Motor neuron (in vitro differentiated cells): ENCODE data around the gene PDE4B. TPM values are rescaled to one million over a fixed set of nuclear protein-coding genes. Genes with fewer than 3 reads are reported as not detected.
A peak's percentile ranks its signal among the peaks of the same experiment; 100 is the strongest.

ENCODE experiments used
- ATAC-seq, 8 experiments: fragments of 200-7000 bp; cut with Tn5 transposase; replicated peaks in 6 of 8; 2 replicates each; pipeline ENCODE4 v1.8.0; 2021; ENCODE audit warnings: mild to moderate bottlenecking in 8 of 8, moderate library complexity in 8 of 8
- H3K27ac ChIP-seq, 2 donors: fragments of 250-450 bp; sonication (Bioruptor Pico); 2 replicates each; pipeline ENCODE4 v1.9.0; 2021; ENCODE audit warnings: antibody characterized with exemption in 2 of 2, mild to moderate bottlenecking in 2 of 2, moderate library complexity in 1 of 2
- H3K4me1 ChIP-seq, 2 donors: fragments of 250-450 bp; sonication (Bioruptor Pico); replicated peaks in 1 of 2; 2 replicates each; pipeline ENCODE4 v1.6.1; 2021; ENCODE audit warnings: antibody characterized with exemption in 2 of 2, mild to moderate bottlenecking in 2 of 2, moderate library complexity in 1 of 2
- H3K4me3 ChIP-seq, 5 donors: fragments of 250-450 bp; sonication (Bioruptor Pico); 2 replicates each; pipeline ENCODE4 v1.9.0; 2021; ENCODE audit warnings: antibody characterized with exemption in 5 of 5, mild to moderate bottlenecking in 5 of 5, moderate library complexity in 4 of 5
- WGBS, 10 experiments: fragments of 450-650 bp; shearing (Covaris generic); methylation state at CpG; one replicate each; pipeline ENCODE4 v1.0.0; 2022; 5-methylcytosine and 5-hydroxymethylcytosine counted together
- in situ Hi-C, 9 experiments: fragments of 400-800 bp; cut with MboI; loops; one replicate each; pipeline ENCODE4 v1.15.0; 2021; ENCODE audit warnings: low sequenced_read_pairs in 9 of 9, low pct_unique_long_range_greater_than_20kb in 2 of 9; ENCODE audit not compliant: unreplicated experiment in 9 of 9
- total RNA-seq, 8 experiments: library from RNA; unstranded; fragments of 300-600 nt; gene quantifications; 2 replicates each; pipeline versions ENCODE4 v1.2.3 to v1.2.4, GENCODE V29; 2022

Gene PDE4B
- total RNA-seq, 8 experiments from 2014 or later = 13.9 to 63.1 (median 43.3) TPM

DNA sequence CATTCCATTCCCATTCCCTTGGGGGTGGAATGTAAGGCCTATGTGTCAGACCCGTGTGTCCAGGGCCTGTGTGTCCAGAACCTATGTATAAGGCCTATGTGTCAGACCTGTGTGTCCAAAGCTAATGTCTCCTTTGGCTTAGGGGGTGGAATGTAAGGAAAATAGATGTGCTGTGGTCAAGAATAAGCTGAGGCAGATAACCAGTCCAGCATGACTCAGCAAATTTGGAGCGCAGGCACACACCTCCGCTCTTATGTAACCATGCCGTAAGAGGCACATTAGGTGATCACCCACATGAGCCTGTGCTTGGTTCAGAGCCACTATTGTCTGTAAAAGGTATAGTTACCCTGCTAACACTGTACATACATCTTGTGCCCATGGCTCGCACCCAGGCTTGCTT is 590.5 kb downstream of the PDE4B start:
- H3K4me1 ChIP-seq = no peaks in the 10 kb centered on the region
- no peak overlapping the region for H3K27ac ChIP-seq
- H3K4me3 ChIP-seq = no peak overlapping the region
- 60 to 100% (median 90%) methylated on average over 1 to 5 of the region's 5 CpGs; no CpG with 5 or more reads in 3 of the 10 experiments for WGBS, 10 experiments
- in situ Hi-C loops = no loop called here
- no peak for ATAC-seq

DNA sequence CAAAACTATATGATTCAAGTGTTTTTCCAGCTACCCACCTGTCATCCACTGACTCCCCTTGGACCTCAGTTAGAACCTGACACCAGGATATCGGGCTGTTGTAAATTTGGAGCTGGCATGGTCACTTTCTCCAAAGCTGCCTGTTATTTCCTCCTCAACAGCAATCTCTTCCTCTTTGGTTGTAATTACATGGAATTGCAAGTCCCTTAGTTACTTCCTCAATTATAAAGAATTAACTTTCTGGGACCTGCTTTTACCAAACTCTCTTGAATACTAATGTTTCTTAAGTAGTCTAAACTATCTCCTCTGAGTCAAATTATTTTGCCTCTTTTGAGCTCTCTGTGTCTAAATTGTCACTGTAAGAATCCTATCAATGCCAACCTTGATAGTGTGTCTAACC is 590.9 kb downstream of the PDE4B start:
- no peaks in the 10 kb centered on the region for H3K4me1 ChIP-seq
- no peak overlapping the region for H3K4me3 ChIP-seq
- no peak overlapping the region for H3K27ac ChIP-seq
- no peak for ATAC-seq
- WGBS, 10 experiments = 60 to 100% (median 87%) methylated on average over 1 of the region's 1 CpG; no CpG with 5 or more reads in 2 of the 10 experiments
- in situ Hi-C loops = no loop called here

DNA sequence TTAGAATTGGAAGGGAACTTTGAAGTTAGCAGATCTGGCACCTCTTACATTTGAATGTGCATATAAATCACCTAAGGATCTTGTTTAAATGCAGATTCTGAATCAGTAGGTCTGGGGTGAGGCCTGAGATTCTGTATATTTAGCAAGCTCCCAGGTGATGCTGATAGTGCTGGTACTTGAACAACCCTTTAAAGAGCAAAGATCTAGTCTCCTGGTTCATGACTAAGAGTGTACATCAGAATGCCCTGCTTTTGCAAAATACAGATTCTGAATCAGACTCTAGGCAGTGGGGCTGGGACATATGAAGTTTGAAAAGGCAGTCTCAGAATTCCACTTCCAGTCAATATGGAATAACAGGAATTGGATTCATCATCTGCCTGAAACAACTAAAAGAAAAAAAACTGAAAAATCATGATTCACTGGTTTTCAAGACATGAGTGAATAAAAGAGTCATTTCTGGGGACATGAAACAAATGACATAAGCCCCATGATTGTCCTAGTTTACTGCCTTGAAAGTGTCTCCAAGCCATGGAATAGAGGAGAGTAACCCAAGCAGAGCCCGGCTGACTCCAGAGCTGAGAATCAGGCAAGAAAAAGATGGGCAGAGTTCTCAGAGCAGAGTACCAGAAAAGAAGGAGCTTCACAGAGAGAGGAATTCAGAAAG is 591.7 kb downstream of the PDE4B start:
- in situ Hi-C loops = no loop called here
- H3K4me1 ChIP-seq = no peaks in the 10 kb centered on the region
- H3K27ac ChIP-seq = no peak overlapping the region
- 63 to 100% (median 90%) methylated on average over 1 of the region's 1 CpG; no CpG with 5 or more reads in 4 of the 10 experiments for WGBS, 10 experiments
- H3K4me3 ChIP-seq = no peak overlapping the region
- ATAC-seq = peak in 1 of 8 experiments; percentile 42

DNA sequence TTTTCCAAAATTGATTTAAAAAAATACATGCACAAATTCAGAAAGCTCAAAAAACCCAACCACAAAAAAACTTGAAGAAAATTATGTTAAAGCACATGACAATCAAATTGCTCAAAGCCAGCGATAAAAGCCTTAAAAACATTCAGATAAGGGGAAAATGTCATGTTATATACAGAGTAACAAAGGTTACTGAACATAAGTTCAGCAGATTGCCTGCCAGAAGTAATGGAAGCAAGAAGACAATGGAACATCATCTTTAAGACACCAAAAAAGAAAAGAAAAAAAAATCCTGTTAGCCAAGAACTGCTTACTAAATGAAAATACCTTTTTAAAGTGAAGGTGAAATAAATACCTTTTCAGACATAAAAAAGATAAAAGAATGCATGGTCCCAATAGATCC is 594.0 kb downstream of the PDE4B start:
- H3K4me1 ChIP-seq = no peaks in the 10 kb centered on the region
- H3K4me3 ChIP-seq = no peak overlapping the region
- H3K27ac ChIP-seq = no peak overlapping the region
- WGBS, 10 experiments = 0 to 71% (median 55%) methylated on average over 1 of the region's 1 CpG
- in situ Hi-C loops = no loop called here
- ATAC-seq = no peak

DNA sequence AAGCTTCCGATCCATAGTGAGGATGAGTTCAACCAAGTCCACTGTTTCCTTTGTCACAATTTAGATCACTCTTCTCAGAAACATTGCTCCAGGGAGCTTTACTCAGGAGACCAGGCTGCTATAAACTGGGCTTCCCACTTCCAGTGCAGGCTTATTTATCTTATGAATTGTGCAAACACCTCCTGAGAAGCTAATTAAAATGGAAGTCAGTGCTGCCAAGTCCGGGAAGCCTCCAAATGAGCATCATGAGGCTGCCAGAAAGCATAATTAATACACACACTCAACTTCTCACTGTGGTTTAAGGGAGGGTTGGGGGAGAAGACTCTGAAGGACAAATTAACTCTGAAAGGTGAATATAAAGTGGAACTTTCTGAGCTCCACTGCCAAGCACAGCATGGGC is 596.2 kb downstream of the PDE4B start:
- WGBS, 10 experiments = 28 to 100% (median 83%) methylated on average over 1 to 2 of the region's 2 CpGs; no CpG with 5 or more reads in 1 of the 10 experiments
- in situ Hi-C loops = no loop called here
- no peak overlapping the region for H3K27ac ChIP-seq
- ATAC-seq = peak in 2 of 8 experiments; percentile 55 to 56
- H3K4me3 ChIP-seq = no peak overlapping the region
- no peaks in the 10 kb centered on the region for H3K4me1 ChIP-seq

DNA sequence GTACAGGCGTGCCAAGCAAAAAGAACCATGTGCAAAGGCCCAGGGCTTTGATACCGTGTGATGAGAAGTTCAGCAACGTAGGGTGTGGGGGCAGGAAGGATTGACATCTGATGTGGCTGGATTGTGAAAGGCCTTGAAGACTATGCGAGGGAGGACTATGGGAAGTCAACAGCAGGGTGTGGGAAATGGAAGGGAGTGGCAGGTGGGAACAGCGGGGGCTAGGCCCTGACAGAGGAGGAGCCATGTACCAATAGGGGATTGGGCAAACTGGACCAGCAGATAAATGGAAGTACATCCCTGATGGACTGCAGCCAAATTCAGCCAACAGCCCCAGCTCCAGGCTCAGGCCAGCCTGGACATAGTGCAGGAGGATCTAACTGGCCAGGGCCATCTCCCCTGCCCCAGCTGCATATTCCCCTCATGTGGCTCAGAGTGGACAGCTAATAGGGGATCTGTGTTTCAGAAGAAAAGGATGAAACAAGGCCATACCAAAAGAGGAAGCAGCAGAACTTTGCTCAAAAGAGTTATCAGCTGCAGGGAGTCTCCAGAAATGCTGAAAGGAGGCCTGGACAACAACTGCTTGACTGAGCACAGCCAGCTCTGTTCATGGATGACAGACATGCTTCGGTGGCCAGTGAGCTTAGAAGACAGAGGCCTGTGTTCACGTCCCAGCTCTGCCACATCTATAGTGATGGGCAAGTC is 601.0 kb downstream of the PDE4B start:
- no peak overlapping the region for H3K27ac ChIP-seq
- peak in 2 of 8 experiments; percentile 51 to 60 for ATAC-seq
- in situ Hi-C loops = no loop called here
- no peak overlapping the region for H3K4me3 ChIP-seq
- 73 to 100% (median 90%) methylated on average over 2 to 6 of the region's 7 CpGs for WGBS, 10 experiments
- H3K4me1 ChIP-seq = no peaks in the 10 kb centered on the region

DNA sequence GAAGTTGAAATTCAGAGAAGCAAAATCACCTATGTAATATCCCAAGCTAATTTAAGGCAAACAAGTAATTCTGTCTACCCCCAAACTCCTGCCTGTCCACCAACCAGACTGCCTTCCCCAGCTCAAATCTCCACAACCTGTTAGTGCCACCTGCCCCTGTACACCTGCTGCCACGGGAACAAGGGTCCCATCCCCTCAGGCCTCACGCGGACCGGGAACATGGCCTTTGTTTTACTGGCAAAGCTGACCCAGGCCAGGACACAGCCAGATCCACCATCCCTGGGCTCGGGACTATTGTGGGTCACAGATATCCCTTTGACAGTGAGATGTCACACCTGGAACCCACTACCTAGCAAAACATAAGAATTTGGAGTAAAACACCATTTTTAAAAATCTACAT is 601.9 kb downstream of the PDE4B start:
- ATAC-seq = no peak
- H3K4me1 ChIP-seq = no peaks in the 10 kb centered on the region
- 87 to 94% (median 89%) methylated on average over 4 to 5 of the region's 5 CpGs; no CpG with 5 or more reads in 7 of the 10 experiments for WGBS, 10 experiments
- no peak overlapping the region for H3K4me3 ChIP-seq
- no peak overlapping the region for H3K27ac ChIP-seq
- in situ Hi-C loops = no loop called here

DNA sequence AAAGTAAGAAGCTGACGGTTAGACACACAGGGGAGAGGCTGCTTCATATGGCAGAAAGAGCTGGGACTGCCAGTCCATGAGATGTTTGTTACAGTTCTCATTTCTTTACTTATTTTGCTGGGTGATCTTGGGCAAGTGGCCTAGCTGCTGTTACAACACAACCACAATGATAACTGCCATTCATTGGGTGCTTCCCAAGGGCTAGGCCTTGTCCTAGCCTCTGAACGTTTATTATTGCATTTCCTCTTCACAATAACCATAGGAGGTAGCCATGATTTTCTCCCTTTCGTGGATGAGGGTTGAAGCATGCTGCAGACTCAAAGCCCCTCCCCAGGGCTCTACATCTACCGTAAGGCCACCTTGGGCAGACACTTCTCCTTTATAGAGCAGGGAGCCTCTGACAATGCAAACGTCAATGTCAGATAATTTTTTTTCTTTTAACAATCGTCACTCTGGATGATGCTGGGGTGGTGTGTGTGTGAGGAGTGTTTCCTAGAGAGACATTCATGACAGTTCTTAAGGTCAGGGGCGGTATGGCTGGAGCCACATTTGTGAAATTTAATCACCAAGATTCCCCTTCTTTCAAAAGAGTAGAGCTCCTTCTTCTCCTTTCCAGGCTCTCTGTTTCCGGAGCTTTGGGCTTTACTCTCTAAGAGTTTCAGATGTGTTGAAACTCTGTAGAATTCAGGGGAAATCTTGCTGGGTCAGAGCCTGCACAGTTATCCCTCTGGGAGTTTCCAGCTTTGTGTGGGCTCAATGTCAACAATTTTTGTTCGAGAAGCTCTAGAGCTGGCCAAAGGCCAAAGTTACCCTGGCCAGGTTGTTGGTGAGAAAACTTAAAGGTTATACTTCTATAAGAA is 602.7 kb downstream of the PDE4B start:
- Histone ChIP-seq H3K4me3 (no peak overlapping the region), H3K4me1 (no peaks in the 10 kb centered on the region), H3K27ac (no peak overlapping the region)
- in situ Hi-C loops = no loop called here
- no peak for ATAC-seq
- 30 to 84% (median 76%) methylated on average over 3 to 9 of the region's 9 CpGs; no CpG with 5 or more reads in 1 of the 10 experiments for WGBS, 10 experiments

DNA sequence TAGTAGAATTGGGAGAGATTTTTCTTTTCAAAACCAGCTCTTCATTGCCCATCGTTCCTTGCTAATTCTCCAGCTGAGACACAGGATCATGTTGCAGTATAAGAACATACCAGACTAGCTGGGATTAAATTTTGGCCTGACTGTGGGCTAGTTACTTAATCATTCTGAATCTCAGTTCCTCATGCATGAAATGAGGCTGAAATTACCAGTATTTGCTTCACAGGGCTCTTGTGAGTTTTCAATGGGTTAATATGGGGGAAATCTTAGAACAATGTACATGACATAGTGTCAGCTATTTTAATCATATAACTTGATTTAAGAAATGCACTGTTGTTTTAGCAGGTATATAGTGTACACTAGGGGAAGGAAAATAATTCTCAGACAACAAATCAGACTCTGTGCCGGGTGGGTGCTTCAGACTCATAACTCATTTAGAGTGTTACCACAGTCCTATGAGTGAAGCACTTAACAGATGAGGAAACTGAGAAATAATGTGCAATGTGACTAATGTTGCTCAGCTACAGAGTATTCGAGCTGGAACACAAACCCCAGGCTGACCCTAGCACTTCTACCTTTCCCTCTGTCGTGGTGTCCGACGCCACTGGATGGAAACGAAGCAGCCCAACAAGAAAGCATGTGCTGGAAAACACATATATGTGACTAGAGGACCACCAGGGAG is 603.7 kb downstream of the PDE4B start:
- ATAC-seq = no peak
- H3K4me3 ChIP-seq = no peak overlapping the region
- in situ Hi-C loops = no loop called here
- H3K4me1 ChIP-seq = no peaks in the 10 kb centered on the region
- WGBS, 10 experiments = 40 to 100% (median 87%) methylated on average over 1 to 7 of the region's 7 CpGs; no CpG with 5 or more reads in 1 of the 10 experiments
- H3K27ac ChIP-seq = no peak overlapping the region

DNA sequence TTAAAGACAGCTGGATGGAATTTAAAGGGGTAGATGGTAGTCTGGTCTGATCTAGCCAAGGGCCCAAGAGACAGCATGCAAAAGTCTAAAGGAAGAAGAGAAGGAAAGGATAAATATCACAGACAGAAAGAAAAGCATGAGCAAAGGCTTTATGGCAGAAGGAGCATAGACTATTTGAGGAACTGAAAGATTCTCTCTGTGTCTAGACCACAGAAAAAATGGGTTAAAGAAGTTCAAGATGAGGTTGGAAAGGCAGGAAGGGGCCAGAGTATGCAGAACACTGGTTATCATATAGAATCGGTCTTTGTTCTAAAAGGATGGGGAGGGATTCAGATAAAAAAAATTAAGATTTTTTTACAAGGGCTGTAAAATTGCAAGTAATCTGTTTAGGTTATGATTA is 604.5 kb downstream of the PDE4B start:
- no peak for ATAC-seq
- no peak overlapping the region for H3K27ac ChIP-seq
- 83 to 100% (median 100%) methylated on average over 1 of the region's 1 CpG; no CpG with 5 or more reads in 1 of the 10 experiments for WGBS, 10 experiments
- in situ Hi-C loops = no loop called here
- no peak overlapping the region for H3K4me3 ChIP-seq
- peaks cover 0 to 6% of the 10 kb centered on the region in 2 donors for H3K4me1 ChIP-seq

DNA sequence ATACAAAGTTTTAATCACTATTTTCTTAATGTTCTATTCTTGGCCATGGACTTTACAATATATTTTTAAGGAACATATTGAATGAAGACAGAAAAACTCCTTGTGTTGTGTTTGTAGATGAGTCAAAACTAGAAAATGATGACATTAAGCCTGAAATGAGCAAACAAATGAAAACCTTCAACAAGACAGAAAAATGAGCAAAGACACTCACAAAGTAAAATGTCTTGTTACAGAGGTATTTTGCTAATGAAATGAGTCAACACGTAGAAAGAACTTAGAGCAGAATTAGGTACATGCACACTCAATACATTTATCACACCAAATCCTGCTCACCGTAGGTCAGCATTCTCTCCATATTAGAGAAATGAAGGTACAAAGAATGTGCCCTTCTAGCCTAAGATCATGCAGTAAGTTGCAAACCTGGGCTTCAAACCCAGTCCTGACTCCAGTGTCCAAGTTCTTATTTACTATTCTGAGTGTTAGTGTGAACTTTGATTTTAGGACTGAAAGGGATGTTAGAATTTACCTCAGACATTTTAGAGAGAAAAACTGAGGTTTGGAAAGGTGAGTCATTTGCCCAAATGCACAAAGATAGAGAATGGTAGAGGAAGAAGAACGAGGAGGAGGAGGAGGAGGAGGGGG is 607.3 kb downstream of the PDE4B start:
- H3K27ac ChIP-seq = no peak overlapping the region
- in situ Hi-C loops = no loop called here
- H3K4me3 ChIP-seq = no peak overlapping the region
- peaks cover 9% of the 10 kb centered on the region in 2 donors for H3K4me1 ChIP-seq
- 39 to 100% (median 88%) methylated on average over 1 to 2 of the region's 3 CpGs for WGBS, 10 experiments
- no peak for ATAC-seq

DNA sequence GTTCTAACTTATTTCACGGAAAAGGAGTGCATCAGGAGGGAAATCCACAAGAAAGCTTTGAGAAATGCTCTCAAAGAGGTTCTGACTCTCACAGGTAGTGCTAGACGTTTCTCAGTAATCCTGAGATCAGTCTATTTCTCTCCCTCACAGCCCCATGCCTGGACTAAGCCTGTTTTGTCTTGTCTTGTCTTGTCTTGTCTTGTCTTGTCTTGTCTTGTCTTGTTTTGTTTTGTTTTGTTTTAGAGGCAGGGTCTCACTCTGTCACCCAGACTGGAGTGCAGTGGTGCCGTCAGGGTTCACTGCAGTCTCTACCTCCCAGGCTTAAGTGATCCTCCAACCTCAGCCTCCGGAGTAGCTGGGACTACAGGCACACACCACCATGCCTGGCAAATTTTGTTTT is 608.0 kb downstream of the PDE4B start:
- Histone ChIP-seq H3K4me3 (no peak overlapping the region), H3K4me1 (peaks cover 9% of the 10 kb centered on the region in 2 donors), H3K27ac (no peak overlapping the region)
- ATAC-seq = no peak
- WGBS, 10 experiments = 57 to 100% (median 85%) methylated on average over 1 to 4 of the region's 4 CpGs; no CpG with 5 or more reads in 1 of the 10 experiments
- in situ Hi-C loops = no loop called here
